IgD-negative memory B cell (primary cell): ENCODE data around the gene TECPR2. TPM values are rescaled to one million over a fixed set of nuclear protein-coding genes. Genes with fewer than 3 reads are reported as not detected.

ENCODE experiments used
- H3K27ac Mint-ChIP-seq, 3 donors: one replicate each; pipeline ENCODE4 v1.8.0; 2020 to 2022; ENCODE audit warnings: mild to moderate bottlenecking in 3 of 3, mixed read lengths in 3 of 3, moderate library complexity in 1 of 3
- H3K27me3 Mint-ChIP-seq: one replicate; pipeline ENCODE4 v1.8.0; 2021; ENCODE audit warnings: mixed read lengths
- H3K36me3 Mint-ChIP-seq: one replicate; pipeline ENCODE4 v1.8.0; 2020; ENCODE audit warnings: mild to moderate bottlenecking, mixed read lengths
- H3K4me1 Mint-ChIP-seq, 3 donors: one replicate each; pipeline ENCODE4 v1.8.0; 2020 to 2022; ENCODE audit warnings: mixed read lengths in 3 of 3, mild to moderate bottlenecking in 1 of 3
- H3K4me3 Mint-ChIP-seq, 4 donors: one replicate each; pipeline ENCODE4 v1.8.0; 2020 to 2022; ENCODE audit warnings: mild to moderate bottlenecking in 4 of 4, mixed read lengths in 4 of 4, moderate library complexity in 3 of 4
- H3K9me3 Mint-ChIP-seq, 3 donors: one replicate each; pipeline ENCODE4 v1.8.0; 2020 to 2021; ENCODE audit warnings: mixed read lengths in 3 of 3, mild to moderate bottlenecking in 1 of 3
- polyA plus RNA-seq: library from polyadenylated mRNA; unstranded; fragments of 300-500 nt; fragmentation: Illumina TruSeq; gene quantifications from one replicate; pipeline ENCODE4 v1.2.3, GENCODE V29; 2021

TECPR2 gene
- polyA plus RNA-seq, 1 donor from 2014 or later: 3.2 TPM

- H3K36me3 Mint-ChIP-seq: peaks cover 13% of the 10 kb centered on the region
- H3K27me3 Mint-ChIP-seq: no peaks in the 10 kb centered on the region
- no peaks in the 10 kb centered on the region for H3K4me1 Mint-ChIP-seq
- no peaks in the 10 kb centered on the region for H3K9me3 Mint-ChIP-seq
- no peak overlapping the region for H3K27ac Mint-ChIP-seq
- no peak overlapping the region for H3K4me3 Mint-ChIP-seq
Measured at GRCh38 chr14:102445066-102445465, 82.3 kb downstream of the TECPR2 start.

GRCh38 chr14:102445641-102446040 is 82.9 kb downstream of the TECPR2 start:
- peak overlapping the region in 1 of 3 donors; percentile 67 for H3K27ac Mint-ChIP-seq
- H3K9me3 Mint-ChIP-seq: no peaks in the 10 kb centered on the region
- no peak overlapping the region for H3K4me3 Mint-ChIP-seq
- no peaks in the 10 kb centered on the region for H3K27me3 Mint-ChIP-seq
- peaks cover 10% of the 10 kb centered on the region for H3K36me3 Mint-ChIP-seq
- no peaks in the 10 kb centered on the region for H3K4me1 Mint-ChIP-seq

GRCh38 chr14:102450206-102451063 is 87.7 kb downstream of the TECPR2 start:
- H3K27me3 Mint-ChIP-seq: no peaks in the 10 kb centered on the region
- peaks cover 9% of the 10 kb centered on the region for H3K36me3 Mint-ChIP-seq
- no peaks in the 10 kb centered on the region for H3K4me1 Mint-ChIP-seq
- peak overlapping the region in 1 of 3 donors; percentile 76 for H3K27ac Mint-ChIP-seq
- H3K9me3 Mint-ChIP-seq: no peaks in the 10 kb centered on the region
- no peak overlapping the region for H3K4me3 Mint-ChIP-seq

- no peaks in the 10 kb centered on the region for H3K27me3 Mint-ChIP-seq
- H3K27ac Mint-ChIP-seq: no peak overlapping the region
- no peaks in the 10 kb centered on the region for H3K9me3 Mint-ChIP-seq
- H3K4me3 Mint-ChIP-seq: no peak overlapping the region
- H3K36me3 Mint-ChIP-seq: peaks cover 9% of the 10 kb centered on the region
- no peaks in the 10 kb centered on the region for H3K4me1 Mint-ChIP-seq
Measured at GRCh38 chr14:102451064-102451352, 88.3 kb downstream of the TECPR2 start.

GRCh38 chr14:102452302-102452701 is 89.6 kb downstream of the TECPR2 start:
- H3K36me3 Mint-ChIP-seq: peaks cover 4% of the 10 kb centered on the region
- H3K27ac Mint-ChIP-seq: no peak overlapping the region
- H3K9me3 Mint-ChIP-seq: no peaks in the 10 kb centered on the region
- no peaks in the 10 kb centered on the region for H3K4me1 Mint-ChIP-seq
- H3K27me3 Mint-ChIP-seq: no peaks in the 10 kb centered on the region
- no peak overlapping the region for H3K4me3 Mint-ChIP-seq

- no peaks in the 10 kb centered on the region for H3K27me3 Mint-ChIP-seq
- H3K4me1 Mint-ChIP-seq: no peaks in the 10 kb centered on the region
- no peak overlapping the region for H3K4me3 Mint-ChIP-seq
- peaks cover 3% of the 10 kb centered on the region for H3K36me3 Mint-ChIP-seq
- H3K9me3 Mint-ChIP-seq: no peaks in the 10 kb centered on the region
- no peak overlapping the region for H3K27ac Mint-ChIP-seq
Measured at GRCh38 chr14:102454711-102455110, 92.0 kb downstream of the TECPR2 start.

GRCh38 chr14:102457509-102457908 is 94.8 kb downstream of the TECPR2 start:
- peaks cover 3% of the 10 kb centered on the region for H3K36me3 Mint-ChIP-seq
- H3K27ac Mint-ChIP-seq: no peak overlapping the region
- no peaks in the 10 kb centered on the region for H3K9me3 Mint-ChIP-seq
- H3K4me3 Mint-ChIP-seq: no peak overlapping the region
- no peaks in the 10 kb centered on the region for H3K4me1 Mint-ChIP-seq
- no peaks in the 10 kb centered on the region for H3K27me3 Mint-ChIP-seq

- H3K4me3 Mint-ChIP-seq: no peak overlapping the region
- H3K9me3 Mint-ChIP-seq: no peaks in the 10 kb centered on the region
- H3K4me1 Mint-ChIP-seq: peaks cover 0 to 3% (median 0%) of the 10 kb centered on the region in 3 donors
- no peaks in the 10 kb centered on the region for H3K27me3 Mint-ChIP-seq
- peak overlapping the region in 1 of 3 donors; percentile 76 for H3K27ac Mint-ChIP-seq
- peaks cover 5% of the 10 kb centered on the region for H3K36me3 Mint-ChIP-seq
Measured at GRCh38 chr14:102461490-102462338, 99.0 kb downstream of the TECPR2 start.

- no peak overlapping the region for H3K27ac Mint-ChIP-seq
- H3K27me3 Mint-ChIP-seq: no peaks in the 10 kb centered on the region
- no peak overlapping the region for H3K4me3 Mint-ChIP-seq
- peaks cover 0 to 3% (median 0%) of the 10 kb centered on the region in 3 donors for H3K4me1 Mint-ChIP-seq
- peaks cover 5% of the 10 kb centered on the region for H3K36me3 Mint-ChIP-seq
- H3K9me3 Mint-ChIP-seq: no peaks in the 10 kb centered on the region
Measured at GRCh38 chr14:102462391-102462790, 99.7 kb downstream of the TECPR2 start.

- H3K27me3 Mint-ChIP-seq: no peaks in the 10 kb centered on the region
- H3K9me3 Mint-ChIP-seq: no peaks in the 10 kb centered on the region
- H3K4me3 Mint-ChIP-seq: no peak overlapping the region
- H3K36me3 Mint-ChIP-seq: peaks cover 6% of the 10 kb centered on the region
- peaks cover 0 to 3% (median 0%) of the 10 kb centered on the region in 3 donors for H3K4me1 Mint-ChIP-seq
- peak overlapping the region in 1 of 3 donors; percentile 16 for H3K27ac Mint-ChIP-seq
Measured at GRCh38 chr14:102464006-102464405, 101.3 kb downstream of the TECPR2 start.

- H3K27me3 Mint-ChIP-seq: no peaks in the 10 kb centered on the region
- no peak overlapping the region for H3K27ac Mint-ChIP-seq
- H3K4me1 Mint-ChIP-seq: peaks cover 0 to 4% (median 0%) of the 10 kb centered on the region in 3 donors
- no peaks in the 10 kb centered on the region for H3K9me3 Mint-ChIP-seq
- no peak overlapping the region for H3K4me3 Mint-ChIP-seq
- peaks cover 12% of the 10 kb centered on the region for H3K36me3 Mint-ChIP-seq
Measured at GRCh38 chr14:102464846-102465341, 102.2 kb downstream of the TECPR2 start.

- H3K27ac Mint-ChIP-seq: no peak overlapping the region
Measured at GRCh38 chr14:102469261-102469660, 106.5 kb downstream of the TECPR2 start.

GRCh38 chr14:102471921-102472790 is 109.4 kb downstream of the TECPR2 start:
- Mint-ChIP-seq H3K27ac (peak overlapping the region in 1 of 3 donors; percentile 69), H3K4me1 (peaks cover 0 to 1% (median 0%) of the 10 kb centered on the region in 3 donors), H3K9me3 (no peaks in the 10 kb centered on the region), H3K4me3 (no peak overlapping the region), H3K27me3 (no peaks in the 10 kb centered on the region), H3K36me3 (peaks cover 15% of the 10 kb centered on the region)

More at GRCh38 chr14:102469261-102469660, 106.5 kb downstream of the TECPR2 start:
- H3K27me3 Mint-ChIP-seq: no peaks in the 10 kb centered on the region
- peaks cover 13% of the 10 kb centered on the region for H3K36me3 Mint-ChIP-seq
- H3K9me3 Mint-ChIP-seq: no peaks in the 10 kb centered on the region
- H3K4me1 Mint-ChIP-seq: peaks cover 0 to 1% (median 0%) of the 10 kb centered on the region in 3 donors
- no peak overlapping the region for H3K4me3 Mint-ChIP-seq

- Mint-ChIP-seq H3K4me1 (peaks cover 0 to 1% (median 0%) of the 10 kb centered on the region in 3 donors), H3K27me3 (no peaks in the 10 kb centered on the region), H3K27ac (no peak overlapping the region), H3K36me3 (peaks cover 15% of the 10 kb centered on the region), H3K4me3 (no peak overlapping the region), H3K9me3 (no peaks in the 10 kb centered on the region)
Measured at GRCh38 chr14:102472791-102473150, 110.0 kb downstream of the TECPR2 start.
